Neural cell (in vitro differentiated cells): ENCODE measurements around the gene FHL2. TPM values are rescaled to one million over a fixed set of nuclear protein-coding genes. Genes with fewer than 3 reads are reported as not detected.

Experiments
- H2AFZ ChIP-seq: fragments of 200-600, 300-800 bp; sonication (generic), shearing (Covaris generic); 2 replicates; pipeline ENCODE4 v1.6.0; 2014; ENCODE audit warnings: low read depth, mild to moderate bottlenecking, antibody characterized with exemption, low read length, moderate library complexity
- H3F3A ChIP-seq: fragments of 200-600 bp; shearing (Covaris generic); 2 replicates; pipeline ENCODE4 v1.6.1; 2016; ENCODE audit warnings: mild to moderate bottlenecking, moderate library complexity, mixed read lengths, antibody characterized with exemption, low read length; ENCODE audit not compliant: insufficient read depth, poor library complexity, severe bottlenecking
- H3K27ac ChIP-seq: fragments of 200-600, 300-800 bp; sonication (generic), shearing (Covaris generic); 2 replicates; pipeline ENCODE4 v1.5.1; 2014; ENCODE audit warnings: mild to moderate bottlenecking, low read length, moderate library complexity
- H3K27me3 ChIP-seq: fragments of 300-800, 200-600 bp; sonication (generic), shearing (Covaris generic); 2 replicates; pipeline ENCODE4 v1.6.0; 2014; ENCODE audit warnings: mild to moderate bottlenecking, low read depth, low read length, moderate library complexity; ENCODE audit not compliant: insufficient read depth
- H3K36me3 ChIP-seq: fragments of 300-800, 200-600 bp; sonication (generic), shearing (Covaris generic); 2 replicates; pipeline ENCODE4 v1.5.1; 2014; ENCODE audit warnings: mild to moderate bottlenecking, antibody characterized with exemption, low read length, moderate library complexity; ENCODE audit not compliant: insufficient read depth
- H3K4me2 ChIP-seq: fragments of 300-800, 200-600 bp; sonication (generic), shearing (Covaris generic); 2 replicates; pipeline ENCODE4 v1.6.0; 2014; ENCODE audit warnings: mild to moderate bottlenecking, low read length
- H3K4me3 ChIP-seq: fragments of 300-800, 200-600 bp; sonication (generic), shearing (Covaris generic); 2 replicates; pipeline ENCODE4 v1.5.1; 2014; ENCODE audit warnings: mild to moderate bottlenecking, low read length, moderate library complexity
- H3K79me2 ChIP-seq: fragments of 200-600 bp; shearing (Covaris generic); replicated peaks from 2 replicates; pipeline ENCODE4 v1.6.0; 2014; ENCODE audit warnings: mild to moderate bottlenecking, low read length, moderate library complexity; ENCODE audit not compliant: insufficient read depth
- H3K9ac ChIP-seq: fragments of 300-800, 200-600 bp; sonication (generic), shearing (Covaris generic); 2 replicates; pipeline ENCODE4 v1.6.1; 2016; ENCODE audit warnings: mild to moderate bottlenecking, low read length, mixed read lengths
- H3K9me2 ChIP-seq: fragments of 200-600 bp; shearing (Covaris generic); 2 replicates; pipeline ENCODE4 v1.6.1; 2016; ENCODE audit warnings: mild to moderate bottlenecking, low read length, mixed read lengths; ENCODE audit not compliant: insufficient read depth
- H3K9me3 ChIP-seq: fragments of 200-600, 300-800 bp; sonication (generic), shearing (Covaris generic); 2 replicates; pipeline ENCODE4 v1.6.1; 2016; ENCODE audit warnings: mild to moderate bottlenecking, mixed run types, low read length, moderate library complexity, mixed read lengths
- H4K20me1 ChIP-seq: fragments of 200-600 bp; shearing (Covaris generic); 2 replicates; pipeline ENCODE4 v1.6.1; 2016; ENCODE audit warnings: mild to moderate bottlenecking, mixed run types; ENCODE audit not compliant: insufficient read depth
- EP300 ChIP-seq: fragments of 450-650 bp; conservative IDR thresholded peaks from 2 replicates; pipeline ENCODE4 v1.6.1; 2014; ENCODE audit warnings: antibody characterized with exemption, mild to moderate bottlenecking, moderate library complexity; ENCODE audit not compliant: poor library complexity, severe bottlenecking
- EZH2 ChIP-seq: fragments of 200-600, 300-800 bp; shearing (Covaris generic), sonication (generic); IDR thresholded peaks from 2 replicates; pipeline ENCODE4 v1.6.1; 2014; ENCODE audit warnings: antibody characterized with exemption, low read length, borderline replicate concordance, mild to moderate bottlenecking; ENCODE audit not compliant: insufficient read depth, poor library complexity, severe bottlenecking
- MXI1 ChIP-seq: fragments of 450-650 bp; conservative IDR thresholded peaks from 2 replicates; pipeline ENCODE4 v1.6.1; 2014; ENCODE audit warnings: antibody characterized with exemption, mild to moderate bottlenecking; ENCODE audit not compliant: poor library complexity, severe bottlenecking
- POLR2AphosphoS5 ChIP-seq: IDR thresholded peaks from 2 replicates; pipeline ENCODE4 v1.6.1; 2012
- RAD21 ChIP-seq: fragments of 450-650 bp; conservative IDR thresholded peaks from 2 replicates; pipeline ENCODE4 v1.6.1; 2014; ENCODE audit warnings: antibody characterized with exemption, mild to moderate bottlenecking, moderate library complexity
- SMC3 ChIP-seq: fragments of 450-650 bp; conservative IDR thresholded peaks from 2 replicates; pipeline ENCODE4 v1.6.1; 2014; ENCODE audit warnings: antibody characterized with exemption, mild to moderate bottlenecking, moderate library complexity; ENCODE audit not compliant: poor library complexity
- TAF1 ChIP-seq: IDR thresholded peaks from 2 replicates; pipeline ENCODE4 v1.6.1; 2012; ENCODE audit warnings: low read depth
- polyA plus RNA-seq: library from polyadenylated mRNA; depleted of rRNA; stranded (reverse); fragments of >200 nt; gene quantifications from 2 replicates; pipeline ENCODE4 v1.2.3, GENCODE V29; 2014
- TF ChIP-seq, protein P1 (sequence below): IDR thresholded peaks from 2 replicates; pipeline ENCODE4 v1.6.1; 2012; ENCODE audit warnings: borderline replicate concordance
- TF ChIP-seq, protein P2 (sequence below): fragments of 450-650 bp; IDR thresholded peaks from 2 replicates; pipeline ENCODE4 v1.5.1; 2014; ENCODE audit warnings: antibody characterized with exemption, mild to moderate bottlenecking, moderate library complexity; ENCODE audit not compliant: poor library complexity, severe bottlenecking

Gene FHL2
- polyA plus RNA-seq, 1 donor from 2014 or later, result 3.5 TPM

DNA sequence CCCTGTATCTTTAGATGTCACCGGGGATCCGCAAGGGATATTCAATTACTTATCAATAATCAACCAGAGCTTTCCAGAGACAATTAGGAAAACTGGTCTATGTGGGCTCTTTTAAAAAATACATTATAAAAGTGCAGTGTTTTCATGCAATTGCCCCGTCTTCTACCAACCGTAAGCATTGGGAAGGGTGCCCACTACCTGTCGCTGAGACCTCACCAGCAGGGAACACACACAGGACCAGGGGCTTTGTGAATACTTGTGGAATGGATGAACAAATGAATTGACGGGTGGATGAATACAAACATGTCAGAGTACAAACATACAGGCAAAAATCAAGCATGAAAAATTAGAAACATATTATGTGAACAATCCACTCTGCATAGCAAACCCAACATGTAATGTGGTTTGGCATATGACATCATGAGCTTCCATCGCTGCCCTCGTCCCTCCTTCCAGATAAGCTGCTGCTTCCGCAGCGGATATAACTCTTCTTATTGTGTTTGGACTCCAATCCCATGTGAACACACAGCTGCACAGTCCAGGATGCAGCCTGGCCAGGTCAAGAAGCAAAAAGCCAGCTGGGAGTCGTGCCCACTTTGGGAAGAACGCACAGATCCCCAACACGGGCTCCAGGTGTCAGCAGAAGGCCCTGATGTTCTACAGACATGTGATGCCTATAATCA, 5.3 kb downstream of the FHL2 start:
- no peaks in the 10 kb centered on the region for H3K9me2 ChIP-seq
- TF ChIP-seq EP300, result no peak
- TF ChIP-seq POLR2AphosphoS5, result no peak
- no peak for TF ChIP-seq EZH2
- TF ChIP-seq, protein P1, sequence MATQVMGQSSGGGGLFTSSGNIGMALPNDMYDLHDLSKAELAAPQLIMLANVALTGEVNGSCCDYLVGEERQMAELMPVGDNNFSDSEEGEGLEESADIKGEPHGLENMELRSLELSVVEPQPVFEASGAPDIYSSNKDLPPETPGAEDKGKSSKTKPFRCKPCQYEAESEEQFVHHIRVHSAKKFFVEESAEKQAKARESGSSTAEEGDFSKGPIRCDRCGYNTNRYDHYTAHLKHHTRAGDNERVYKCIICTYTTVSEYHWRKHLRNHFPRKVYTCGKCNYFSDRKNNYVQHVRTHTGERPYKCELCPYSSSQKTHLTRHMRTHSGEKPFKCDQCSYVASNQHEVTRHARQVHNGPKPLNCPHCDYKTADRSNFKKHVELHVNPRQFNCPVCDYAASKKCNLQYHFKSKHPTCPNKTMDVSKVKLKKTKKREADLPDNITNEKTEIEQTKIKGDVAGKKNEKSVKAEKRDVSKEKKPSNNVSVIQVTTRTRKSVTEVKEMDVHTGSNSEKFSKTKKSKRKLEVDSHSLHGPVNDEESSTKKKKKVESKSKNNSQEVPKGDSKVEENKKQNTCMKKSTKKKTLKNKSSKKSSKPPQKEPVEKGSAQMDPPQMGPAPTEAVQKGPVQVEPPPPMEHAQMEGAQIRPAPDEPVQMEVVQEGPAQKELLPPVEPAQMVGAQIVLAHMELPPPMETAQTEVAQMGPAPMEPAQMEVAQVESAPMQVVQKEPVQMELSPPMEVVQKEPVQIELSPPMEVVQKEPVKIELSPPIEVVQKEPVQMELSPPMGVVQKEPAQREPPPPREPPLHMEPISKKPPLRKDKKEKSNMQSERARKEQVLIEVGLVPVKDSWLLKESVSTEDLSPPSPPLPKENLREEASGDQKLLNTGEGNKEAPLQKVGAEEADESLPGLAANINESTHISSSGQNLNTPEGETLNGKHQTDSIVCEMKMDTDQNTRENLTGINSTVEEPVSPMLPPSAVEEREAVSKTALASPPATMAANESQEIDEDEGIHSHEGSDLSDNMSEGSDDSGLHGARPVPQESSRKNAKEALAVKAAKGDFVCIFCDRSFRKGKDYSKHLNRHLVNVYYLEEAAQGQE, result no peak
- TF ChIP-seq RAD21, result no peak
- TF ChIP-seq SMC3, result no peak
- TF ChIP-seq MXI1, result no peak
- no peak for TF ChIP-seq TAF1
- TF ChIP-seq, protein P2, sequence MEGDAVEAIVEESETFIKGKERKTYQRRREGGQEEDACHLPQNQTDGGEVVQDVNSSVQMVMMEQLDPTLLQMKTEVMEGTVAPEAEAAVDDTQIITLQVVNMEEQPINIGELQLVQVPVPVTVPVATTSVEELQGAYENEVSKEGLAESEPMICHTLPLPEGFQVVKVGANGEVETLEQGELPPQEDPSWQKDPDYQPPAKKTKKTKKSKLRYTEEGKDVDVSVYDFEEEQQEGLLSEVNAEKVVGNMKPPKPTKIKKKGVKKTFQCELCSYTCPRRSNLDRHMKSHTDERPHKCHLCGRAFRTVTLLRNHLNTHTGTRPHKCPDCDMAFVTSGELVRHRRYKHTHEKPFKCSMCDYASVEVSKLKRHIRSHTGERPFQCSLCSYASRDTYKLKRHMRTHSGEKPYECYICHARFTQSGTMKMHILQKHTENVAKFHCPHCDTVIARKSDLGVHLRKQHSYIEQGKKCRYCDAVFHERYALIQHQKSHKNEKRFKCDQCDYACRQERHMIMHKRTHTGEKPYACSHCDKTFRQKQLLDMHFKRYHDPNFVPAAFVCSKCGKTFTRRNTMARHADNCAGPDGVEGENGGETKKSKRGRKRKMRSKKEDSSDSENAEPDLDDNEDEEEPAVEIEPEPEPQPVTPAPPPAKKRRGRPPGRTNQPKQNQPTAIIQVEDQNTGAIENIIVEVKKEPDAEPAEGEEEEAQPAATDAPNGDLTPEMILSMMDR, result no peak
- no peak overlapping the region for H3K9ac ChIP-seq
- H3K9me3 ChIP-seq, result no peaks in the 10 kb centered on the region
- no peaks in the 10 kb centered on the region for H3F3A ChIP-seq
- H3K36me3 ChIP-seq, result no peaks in the 10 kb centered on the region
- H3K4me2 ChIP-seq, result no peak overlapping the region
- no peaks in the 10 kb centered on the region for H3K79me2 ChIP-seq
- no peaks in the 10 kb centered on the region for H4K20me1 ChIP-seq
- no peak overlapping the region for H3K27ac ChIP-seq
- H3K27me3 ChIP-seq, result peaks cover 15% of the 10 kb centered on the region
- no peak overlapping the region for H2AFZ ChIP-seq
- no peak overlapping the region for H3K4me3 ChIP-seq

DNA sequence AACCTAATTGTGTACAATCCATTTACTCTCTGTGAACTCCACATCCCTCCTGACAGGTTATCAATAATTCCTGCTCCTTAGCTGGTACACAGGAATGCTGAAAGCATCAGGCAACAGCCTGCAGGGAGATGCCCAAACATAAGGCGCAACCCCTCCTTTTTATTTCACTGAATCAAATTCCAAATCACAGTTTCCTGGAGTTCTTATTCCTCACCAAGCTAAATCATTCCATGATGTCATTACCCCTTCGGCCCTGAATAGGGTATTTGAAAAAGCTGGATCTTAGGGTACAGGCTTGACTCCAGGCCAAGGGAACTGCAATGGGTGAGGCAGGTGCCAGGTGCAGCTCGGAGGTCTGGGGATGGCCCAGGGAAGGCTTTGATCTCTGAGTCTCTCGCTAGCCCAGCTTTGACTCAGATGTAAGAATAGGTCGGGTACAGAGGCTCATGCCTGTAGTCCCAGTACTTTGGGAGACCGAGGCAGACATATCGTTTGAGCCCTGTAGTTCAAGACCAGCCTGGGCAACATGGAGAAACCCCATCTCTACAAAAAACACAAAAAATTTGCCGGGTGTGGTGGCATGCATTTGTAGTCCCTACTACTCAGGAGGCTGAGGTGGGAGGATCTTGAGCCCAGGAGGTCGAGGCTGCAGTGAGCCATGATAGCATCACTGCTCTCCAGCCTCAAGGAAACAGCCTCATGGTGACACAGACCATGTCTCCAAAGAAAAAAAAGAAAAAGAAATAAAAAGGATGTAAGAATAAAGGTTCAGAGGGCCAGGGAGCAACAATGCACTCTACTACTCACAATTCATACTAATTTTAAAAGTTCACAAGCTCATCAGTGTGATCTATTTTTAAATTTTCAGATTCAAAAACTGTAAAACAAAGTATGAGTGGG, 6.8 kb downstream of the FHL2 start:
- Histone ChIP-seq H3K79me2 (no peaks in the 10 kb centered on the region), H3K36me3 (no peaks in the 10 kb centered on the region), H3K4me2 (no peak overlapping the region)

More for the DNA sequence above, 6.8 kb downstream of the FHL2 start:
- TF ChIP-seq MXI1 (no peak), SMC3 (no peak), EZH2 (no peak), POLR2AphosphoS5 (no peak), RAD21 (no peak), EP300 (no peak), TAF1 (no peak)
- TF ChIP-seq, protein P2, result no peak
- TF ChIP-seq, protein P1, result no peak
- peaks cover under 1% of the 10 kb centered on the region for H3K27me3 ChIP-seq
- no peaks in the 10 kb centered on the region for H3K9me2 ChIP-seq
- H3K9ac ChIP-seq, result no peak overlapping the region
- H2AFZ ChIP-seq, result no peak overlapping the region
- no peak overlapping the region for H3K27ac ChIP-seq
- no peaks in the 10 kb centered on the region for H4K20me1 ChIP-seq
- no peaks in the 10 kb centered on the region for H3K9me3 ChIP-seq
- no peak overlapping the region for H3K4me3 ChIP-seq
- H3F3A ChIP-seq, result no peaks in the 10 kb centered on the region
